NCI-H82 (cell line): ENCODE data around the gene CKMT2.

Source experiments
- DNase-seq: peaks from one replicate; lab custom pipeline; 2025; lab: John Stamatoyannopoulos, UW

Gene CKMT2

DNA sequence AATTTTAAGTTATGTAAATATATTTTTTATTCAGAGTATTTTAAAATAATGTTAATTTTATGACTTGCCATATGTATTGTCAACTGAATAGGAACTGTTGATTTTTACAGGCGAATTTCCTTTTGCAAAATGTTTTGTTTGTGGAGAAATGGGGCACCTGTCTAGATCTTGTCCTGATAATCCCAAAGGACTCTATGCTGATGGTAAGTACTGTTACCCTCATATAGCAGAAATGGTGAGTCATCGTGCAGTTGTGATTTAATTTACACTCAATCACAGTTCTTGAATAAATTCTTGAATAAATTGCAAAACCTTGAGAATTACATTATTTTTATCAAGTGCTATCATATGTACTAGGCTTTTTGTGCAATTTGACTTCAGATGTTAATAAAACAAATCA lies 75.7 kb downstream of the CKMT2 start:
- no peak for DNase-seq

- no peak for DNase-seq
Measured at GRCh38 chr5:81310402-81311063, 77.4 kb downstream of the CKMT2 start.

GRCh38 chr5:81313278-81313677 lies 80.2 kb downstream of the CKMT2 start:
- DNase-seq, result no peak

DNA sequence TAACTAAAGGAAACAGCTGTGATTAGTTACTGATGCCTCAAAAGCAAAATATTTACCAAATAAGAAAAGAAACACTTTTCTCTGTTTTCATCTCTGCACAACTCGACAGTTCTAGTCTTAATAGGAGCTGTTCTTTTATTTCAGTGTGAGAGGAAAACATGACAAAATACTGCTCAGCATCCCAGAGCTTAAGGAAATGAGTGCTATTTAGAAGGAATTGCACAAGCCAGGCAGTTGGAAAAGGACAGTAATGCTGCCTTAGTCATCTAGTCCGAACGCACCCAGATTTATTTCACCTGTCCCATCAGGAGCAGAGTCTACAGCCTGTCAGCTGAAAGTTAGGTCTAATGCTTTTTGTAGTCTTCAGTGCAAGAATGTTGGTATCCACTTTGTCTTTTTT lies 80.6 kb downstream of the CKMT2 start:
- DNase-seq, result no peak

GRCh38 chr5:81314581-81314980 lies 81.5 kb downstream of the CKMT2 start:
- DNase-seq, result no peak

DNA sequence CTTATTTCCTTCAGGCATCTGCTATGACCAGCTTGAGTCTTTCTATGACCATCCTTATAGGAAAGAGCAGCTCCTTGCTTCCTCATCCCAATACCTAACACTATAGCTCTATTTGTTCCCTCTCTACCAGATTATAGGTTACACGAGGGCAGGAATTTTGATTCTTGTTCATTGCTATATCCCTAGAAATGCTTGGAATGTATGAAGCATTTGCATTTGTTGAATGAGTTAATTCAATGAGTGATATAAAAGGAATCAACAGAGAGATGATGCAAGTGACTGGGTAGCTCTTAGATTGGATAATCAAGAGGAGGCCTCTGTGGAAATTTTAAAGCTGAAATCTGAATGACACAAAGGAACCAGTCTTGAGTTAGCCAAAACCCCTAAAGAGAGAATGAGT lies 82.2 kb downstream of the CKMT2 start:
- DNase-seq, result no peak

GRCh38 chr5:81315830-81316229 lies 82.7 kb downstream of the CKMT2 start:
- DNase-seq, result no peak
